Endometrial microvascular endothelial cells (primary cell): ENCODE measurements around the gene CCDC78. TPM values are rescaled to one million over a fixed set of nuclear protein-coding genes. Genes with fewer than 3 reads are reported as not detected.
"Not testable (repeated sequence)": the region's sequence is repeated elsewhere in the genome, so short reads cannot be mapped to it uniquely, and the experiment has no call there.

Experiments
- in situ Hi-C: cut with HindIII; loops from 2 replicates; pipeline ENCODE4 v1.10.0; 2017; ENCODE audit warnings: low sequenced_read_pairs, low pct_unique_long_range_greater_than_20kb; ENCODE audit errors: inconsistent ontology term
- total RNA-seq: library from RNA; depleted of rRNA; stranded (reverse); fragments of >200 nt; gene quantifications from one replicate; pipeline ENCODE4 v1.2.3, GENCODE V29; 2015; ENCODE audit errors: inconsistent ontology term

CCDC78 gene
- total RNA-seq, 1 donor from 2014 or later = not detected

DNA sequence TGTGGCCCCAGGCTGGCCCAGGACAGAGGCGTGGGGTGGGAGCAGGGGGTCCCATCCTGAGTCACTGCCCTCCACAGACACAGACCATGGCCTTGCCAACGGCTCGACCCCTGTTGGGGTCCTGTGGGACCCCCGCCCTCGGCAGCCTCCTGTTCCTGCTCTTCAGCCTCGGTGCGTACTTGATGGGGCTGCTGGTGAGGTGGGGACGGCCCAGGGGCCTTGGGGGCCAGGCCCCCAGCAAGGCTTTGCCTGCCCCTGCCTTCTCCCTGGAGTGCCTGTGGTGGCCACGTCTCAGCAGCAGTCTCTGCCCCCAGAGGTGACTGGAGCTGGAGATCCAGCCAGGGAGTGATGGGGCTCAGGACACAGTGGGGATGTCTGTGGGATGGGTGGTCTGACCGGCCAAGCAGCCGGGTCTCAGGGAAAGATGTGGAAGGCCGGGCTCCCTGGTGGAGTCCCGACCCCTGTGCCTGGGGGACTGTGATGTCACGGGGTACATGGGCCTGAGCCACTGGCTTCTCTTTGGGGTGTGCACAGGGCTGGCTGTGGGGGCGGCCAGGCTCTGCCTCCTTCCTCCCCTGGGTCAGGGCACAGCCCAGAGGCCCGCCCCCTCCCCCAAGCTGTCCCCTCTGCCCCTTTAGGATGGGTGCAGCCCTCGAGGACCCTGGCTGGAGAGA is 36.5 kb upstream of the CCDC78 start:
- in situ Hi-C loops = no loop called here

DNA sequence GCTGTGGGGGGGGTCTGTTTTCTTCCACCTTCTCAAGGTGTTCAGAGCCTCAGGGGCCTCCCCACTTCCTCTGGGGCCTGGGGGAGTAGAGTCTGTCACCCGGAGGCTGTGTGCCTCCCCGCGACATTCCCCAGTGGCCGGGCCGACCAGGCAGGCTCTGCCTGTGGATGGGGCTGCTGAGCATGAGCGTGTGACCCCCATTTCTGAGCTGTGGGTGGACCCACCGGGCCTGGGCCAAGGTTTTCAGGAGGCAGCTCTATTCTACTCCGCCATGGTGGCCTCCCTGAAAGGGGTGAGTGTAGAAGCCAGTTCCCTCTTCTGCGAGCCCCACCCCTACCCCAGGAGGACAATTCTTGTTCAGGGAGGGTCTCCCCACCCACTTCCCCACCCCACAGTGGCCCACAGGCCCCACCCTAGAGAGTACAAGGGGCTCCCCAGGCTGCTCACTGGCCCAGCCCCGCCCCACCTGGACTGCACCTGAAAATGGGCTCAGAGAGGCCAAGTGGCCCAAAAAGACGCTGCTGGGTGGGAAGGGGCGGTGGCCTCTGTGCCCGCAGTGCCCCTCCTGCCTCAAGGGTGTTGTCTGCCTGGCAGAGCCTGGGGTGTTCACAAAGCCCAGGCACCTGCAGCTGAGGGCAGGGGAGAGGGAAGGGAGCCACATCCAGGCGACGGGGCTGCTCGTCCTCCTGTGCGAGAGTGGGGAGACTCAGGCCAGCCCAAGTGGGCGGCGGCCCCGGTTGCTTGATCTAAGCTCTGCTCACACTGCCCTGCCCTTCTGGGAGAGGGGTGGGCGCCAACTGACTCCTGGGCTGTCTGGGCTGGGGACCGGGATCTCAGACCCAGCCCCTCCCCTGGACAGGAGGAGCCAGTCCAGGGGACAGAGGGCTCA is 35.6 kb upstream of the CCDC78 start:
- in situ Hi-C loops = no loop called here

DNA sequence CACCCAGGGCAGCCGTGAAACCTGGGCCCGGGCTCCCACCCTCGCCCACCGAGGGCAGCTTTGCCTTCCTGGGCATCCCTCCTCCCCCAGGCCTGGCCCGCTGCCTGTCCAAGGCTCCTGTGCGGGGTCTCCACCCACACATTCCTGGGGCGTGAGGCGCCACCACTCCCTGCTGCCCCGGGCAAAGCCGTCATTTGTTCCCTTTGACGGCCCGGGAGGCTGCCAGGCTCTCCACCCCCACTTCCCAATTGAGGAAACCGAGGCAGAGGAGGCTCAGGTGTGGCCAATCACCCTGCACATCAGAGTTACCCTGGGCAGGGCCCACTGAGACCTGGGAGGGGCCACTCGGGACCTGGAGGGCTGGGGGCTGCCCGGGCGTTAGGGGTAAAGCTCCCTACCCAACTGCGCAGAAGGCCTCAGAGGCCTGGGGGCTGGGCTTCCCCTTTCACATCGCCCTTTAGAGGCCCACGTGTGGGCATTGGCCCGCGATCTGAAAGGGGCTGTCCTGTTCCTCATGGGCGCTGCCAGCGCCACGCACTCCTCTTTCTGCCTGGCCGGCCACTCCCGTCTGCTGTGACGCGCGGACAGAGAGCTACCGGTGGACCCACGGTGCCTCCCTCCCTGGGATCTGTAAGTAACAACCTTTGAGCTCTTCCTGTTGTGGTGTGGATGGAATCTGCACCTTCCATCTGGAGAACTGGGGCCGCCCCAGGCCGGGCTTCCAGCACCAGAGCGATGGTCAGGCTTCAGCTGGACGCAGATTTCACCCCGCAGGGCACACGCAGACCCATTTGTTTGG is 34.5 kb upstream of the CCDC78 start, which contains the start of gene MSLN:
MSLN (plus strand) TSS at position 190 of the 799 bp plus-strand sequence. CDS start 1,947 bp downstream, outside the sequence.
- in situ Hi-C loops = no loop called here

DNA sequence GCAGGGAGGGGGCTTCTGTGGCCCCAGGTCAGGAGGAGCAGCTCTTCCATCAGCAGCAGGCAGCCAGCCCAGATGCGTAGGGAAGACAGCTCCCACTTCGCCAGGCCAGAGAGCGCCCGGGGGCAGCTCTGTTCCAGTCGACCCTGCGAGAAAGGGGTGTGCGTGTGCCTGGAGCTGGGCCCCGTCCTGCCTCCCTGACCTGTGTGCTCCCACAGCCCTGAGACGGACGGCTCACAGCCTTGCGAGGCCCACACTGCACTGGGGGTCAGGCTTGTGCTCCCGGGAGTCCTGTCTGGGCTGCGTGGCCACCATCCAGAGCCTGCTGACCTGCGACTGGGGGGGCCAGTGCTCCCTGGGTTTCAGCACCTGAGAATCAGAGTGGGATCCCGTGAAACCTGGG is 33.8 kb upstream of the CCDC78 start:
- in situ Hi-C loops = no loop called here

DNA sequence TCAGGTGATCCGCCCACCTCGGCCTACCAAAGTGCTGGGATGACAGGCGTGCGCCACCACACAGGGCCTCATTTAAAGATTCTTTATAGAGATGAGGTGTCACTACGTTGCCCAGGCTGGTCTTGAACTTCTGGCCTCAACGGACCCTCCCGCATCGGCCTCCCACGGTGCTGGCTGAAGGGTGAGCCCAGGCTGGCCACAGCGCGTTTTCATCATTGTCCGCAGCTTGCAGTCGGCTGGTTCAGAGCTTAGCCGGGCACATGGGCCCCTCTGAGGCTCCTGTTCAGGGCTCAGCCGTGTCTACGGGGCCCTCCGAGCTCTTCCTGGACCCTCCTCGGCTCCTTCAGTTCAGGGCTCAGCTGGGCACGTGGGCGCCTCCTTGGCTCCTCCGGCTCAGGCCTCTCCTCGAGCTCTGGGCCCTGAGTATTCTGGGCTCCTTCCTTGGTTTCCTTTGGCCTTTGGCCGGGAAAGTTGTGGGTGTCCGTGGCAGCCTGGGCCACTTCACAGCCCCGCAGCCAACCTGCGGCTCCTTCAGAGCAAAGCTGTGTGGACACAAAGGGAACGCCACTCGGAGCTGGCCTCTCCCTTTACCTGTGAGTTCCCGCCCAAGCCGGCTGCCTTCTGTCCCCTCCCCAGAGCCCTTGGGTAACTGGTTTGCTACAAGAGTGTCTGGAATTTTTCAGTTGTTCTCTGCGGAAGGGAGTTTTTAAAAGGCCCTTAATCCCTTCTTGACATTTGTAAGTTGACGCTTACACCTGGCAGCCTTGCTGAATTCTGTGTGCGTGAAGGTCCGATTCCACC is 33.1 kb upstream of the CCDC78 start:
- in situ Hi-C loops = no loop called here

DNA sequence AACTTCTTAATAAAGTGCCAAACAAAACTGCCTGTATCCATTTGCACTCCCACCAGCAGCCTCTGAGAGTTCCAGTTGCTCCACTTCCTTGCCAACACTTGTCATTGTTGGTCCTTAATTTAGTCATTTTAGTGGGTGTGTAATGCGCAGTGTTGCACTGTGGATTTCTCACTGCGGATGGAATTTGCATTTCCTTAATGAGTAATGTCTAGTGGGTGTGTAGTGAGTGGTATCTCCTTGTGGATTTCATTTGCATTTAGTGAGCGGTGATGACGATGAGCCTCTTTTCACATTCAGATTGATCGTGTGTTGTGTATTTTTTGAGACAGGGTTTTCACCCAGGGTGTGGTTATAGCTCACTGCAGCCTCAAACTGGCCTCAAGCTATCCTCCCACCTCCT is 30.2 kb upstream of the CCDC78 start:
- in situ Hi-C loops = no loop called here

DNA sequence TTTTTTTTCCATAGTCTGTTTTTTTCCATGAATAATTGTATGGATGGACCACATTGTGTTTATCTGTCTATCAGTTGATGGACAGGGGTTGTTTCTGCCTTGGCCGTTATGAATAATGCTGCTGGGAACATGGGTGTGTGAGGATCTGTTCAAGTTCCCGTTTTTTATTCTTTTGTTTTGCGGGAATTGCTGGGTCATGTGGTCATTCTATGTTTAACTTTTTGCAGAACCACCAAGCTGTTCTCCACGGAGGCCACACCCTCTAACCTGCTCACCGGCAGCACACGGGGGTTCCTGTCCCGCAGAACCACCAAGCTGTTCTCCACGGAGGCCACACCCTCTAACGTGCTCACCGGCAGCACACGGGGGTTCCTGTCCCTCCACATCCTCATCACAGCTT is 28.4 kb upstream of the CCDC78 start:
- in situ Hi-C loops = no loop called here

DNA sequence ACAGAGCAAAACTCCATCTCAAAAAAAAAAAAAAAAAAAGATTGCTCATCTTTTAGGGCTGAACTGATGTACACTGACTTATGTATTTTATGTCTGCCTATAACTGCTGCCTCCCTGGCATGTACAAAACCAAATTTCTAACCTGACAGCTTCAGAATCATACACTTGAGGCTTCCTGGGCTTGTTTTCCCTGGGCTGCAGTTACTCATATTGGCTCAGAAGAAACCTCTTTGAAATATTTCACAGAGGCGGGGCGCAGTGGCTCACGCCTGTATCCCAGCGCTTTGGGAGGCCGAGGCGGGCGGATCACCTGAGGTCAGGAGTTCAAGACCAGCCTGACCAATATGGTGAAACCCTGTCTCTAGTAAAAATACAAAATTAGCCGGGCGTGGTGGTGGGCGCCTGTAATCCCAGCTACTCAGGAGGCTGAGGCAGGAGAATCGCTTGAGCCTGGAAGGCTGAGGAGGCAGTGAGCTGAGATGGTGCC is 27.9 kb upstream of the CCDC78 start:
- in situ Hi-C loops = not testable (repeated sequence)

DNA sequence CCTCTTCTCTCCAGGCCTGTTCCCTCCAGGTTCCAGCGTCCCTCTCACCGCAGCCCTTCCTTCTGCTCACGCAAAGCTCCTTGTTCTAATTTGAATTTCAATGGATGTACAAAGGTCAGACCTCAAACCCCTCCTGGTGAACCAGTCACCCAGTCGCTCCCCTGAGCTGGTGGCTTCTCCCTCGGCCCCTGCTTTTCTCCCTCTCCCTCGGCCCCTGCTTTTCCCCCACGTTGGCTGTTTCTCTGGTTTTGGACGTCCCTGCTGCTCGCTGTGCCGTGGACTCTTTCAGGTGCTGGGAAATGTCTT is 25.7 kb upstream of the CCDC78 start:
- in situ Hi-C loops = no loop called here

DNA sequence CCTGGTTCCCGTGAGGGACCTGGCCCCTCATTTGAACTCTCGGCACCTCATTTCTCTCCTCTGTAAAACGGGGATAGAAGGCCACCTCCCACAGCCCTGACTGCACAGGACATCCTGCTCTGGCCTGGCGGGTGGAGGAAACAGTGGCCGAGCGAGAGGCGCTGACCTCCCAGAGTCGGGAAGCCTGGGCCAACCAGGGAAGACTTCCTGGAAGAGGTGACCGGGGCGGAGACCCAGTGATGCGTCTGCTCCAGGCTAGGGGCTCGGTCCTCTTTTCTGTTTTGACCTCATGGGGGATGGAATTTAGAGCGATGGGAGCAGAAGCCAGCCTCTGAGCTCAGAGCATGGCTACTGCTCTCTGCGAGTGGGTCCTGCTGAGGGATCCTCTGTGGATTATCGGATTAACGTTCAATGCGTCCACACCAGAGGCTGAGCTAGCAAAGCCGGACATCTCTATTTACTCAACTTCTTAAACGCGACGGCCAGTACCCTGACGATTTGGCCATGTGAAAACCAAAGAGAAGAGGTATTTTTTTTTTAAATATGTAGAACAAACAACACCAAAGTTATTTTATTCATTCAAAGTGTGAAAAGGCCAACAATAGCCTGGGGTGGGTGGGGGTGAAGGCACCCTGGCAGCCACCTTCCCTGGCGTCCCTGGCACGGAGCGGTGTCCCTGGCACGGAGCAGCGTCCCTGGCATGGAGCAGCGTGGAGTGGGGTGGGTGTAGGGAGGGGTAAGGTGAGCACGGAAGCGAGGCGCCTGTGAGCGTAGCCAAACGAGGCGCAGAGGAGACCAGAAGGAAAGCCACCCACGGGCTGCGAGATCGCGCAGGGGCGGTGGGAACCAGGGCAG is 25.1 kb upstream of the CCDC78 start:
- in situ Hi-C loops = no loop called here

DNA sequence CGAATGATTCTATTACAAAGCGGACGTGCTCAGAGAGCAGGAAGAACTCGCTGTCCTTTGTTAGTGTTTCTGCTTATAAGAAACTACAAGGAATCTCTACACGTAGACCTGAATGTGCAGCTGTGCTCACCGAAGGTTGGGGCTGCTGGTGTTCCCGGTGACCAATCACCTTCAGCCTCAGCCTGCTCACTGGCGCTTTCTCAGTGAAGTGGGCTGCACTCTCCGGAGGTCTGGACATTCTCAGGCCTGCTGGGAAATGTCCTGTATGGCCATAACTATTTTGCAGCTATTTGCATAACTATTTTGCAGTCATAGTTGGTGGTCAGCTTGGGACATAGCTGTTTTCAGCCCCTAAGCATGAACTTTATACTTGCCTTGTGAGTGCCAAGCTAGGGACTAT is 24.2 kb upstream of the CCDC78 start:
- in situ Hi-C loops = no loop called here

DNA sequence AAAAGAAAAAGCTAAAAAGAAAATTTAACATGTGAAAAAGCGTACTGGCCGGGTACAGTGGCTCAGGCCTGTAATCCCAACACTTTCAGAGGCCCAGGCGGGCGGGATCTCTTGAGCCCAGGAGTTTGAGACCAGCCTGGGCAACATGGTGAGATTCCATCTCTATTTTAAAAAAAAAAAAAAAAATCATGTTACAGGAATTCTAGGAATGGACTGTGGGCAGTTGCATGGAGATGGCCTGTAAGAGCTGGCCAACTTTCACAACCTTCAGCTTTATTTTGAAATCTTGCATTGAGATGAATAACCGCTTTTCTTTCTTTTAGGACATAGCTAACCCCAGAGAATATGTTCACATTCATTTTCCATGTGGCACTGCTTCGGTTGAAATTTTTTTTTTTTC is 22.8 kb upstream of the CCDC78 start:
- in situ Hi-C loops = no loop called here

DNA sequence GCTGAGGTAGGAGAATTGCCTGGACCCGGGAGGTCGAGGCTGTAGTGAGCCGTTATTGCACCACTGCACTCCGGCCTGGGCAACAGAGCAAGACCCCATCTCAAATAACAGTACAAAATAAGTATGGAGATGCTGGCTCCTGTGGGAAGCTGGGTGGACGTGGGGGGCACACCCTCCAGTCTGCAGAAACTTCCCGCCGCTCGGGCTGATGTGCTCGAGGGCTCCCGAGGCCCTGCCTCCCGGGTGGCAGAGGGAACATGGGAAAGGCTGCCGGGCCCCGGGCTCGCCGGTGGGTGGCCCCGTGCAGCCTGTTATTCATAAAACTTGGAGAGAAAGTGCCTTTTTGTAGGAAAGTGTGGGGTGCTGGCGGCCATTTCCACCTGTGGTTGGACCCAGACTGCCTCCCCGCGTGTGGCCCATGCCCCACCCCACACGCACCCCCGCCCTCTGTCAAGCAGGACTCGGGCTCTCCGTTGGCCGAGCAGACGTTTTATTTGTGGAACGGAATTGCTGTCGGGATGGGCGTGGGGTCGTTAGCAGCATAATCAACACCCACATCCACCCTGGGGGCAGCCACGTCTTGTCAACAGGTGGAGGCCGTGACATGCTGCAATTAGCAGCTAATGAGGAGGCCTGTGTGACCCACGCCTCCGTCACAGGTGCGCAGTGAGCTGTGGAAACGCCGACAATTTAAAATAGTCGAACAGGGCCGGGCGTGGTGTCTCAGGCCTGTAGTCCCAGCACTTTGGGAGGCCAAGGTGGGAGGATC is 21.9 kb upstream of the CCDC78 start:
- in situ Hi-C loops = no loop called here

DNA sequence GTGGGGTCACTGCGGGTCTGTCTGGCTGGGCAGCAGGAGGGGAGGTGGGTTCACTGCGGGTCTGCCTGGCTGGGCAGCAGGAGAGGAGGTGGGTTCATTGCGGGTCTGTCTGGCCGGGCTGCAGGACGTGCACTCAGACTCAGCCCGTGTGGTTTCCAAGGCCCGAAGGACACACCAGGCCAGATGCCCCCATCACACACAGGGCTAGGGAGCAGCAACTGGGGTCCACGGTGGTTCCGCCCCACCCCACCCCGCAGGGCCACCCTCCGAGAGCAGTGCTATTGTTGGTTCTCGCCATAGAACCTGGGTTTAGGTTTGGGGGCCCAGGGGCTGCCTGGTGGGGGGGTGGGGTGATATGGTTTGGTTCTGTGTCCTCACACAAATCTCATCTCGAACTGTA is 20.4 kb upstream of the CCDC78 start:
- in situ Hi-C loops = no loop called here

DNA sequence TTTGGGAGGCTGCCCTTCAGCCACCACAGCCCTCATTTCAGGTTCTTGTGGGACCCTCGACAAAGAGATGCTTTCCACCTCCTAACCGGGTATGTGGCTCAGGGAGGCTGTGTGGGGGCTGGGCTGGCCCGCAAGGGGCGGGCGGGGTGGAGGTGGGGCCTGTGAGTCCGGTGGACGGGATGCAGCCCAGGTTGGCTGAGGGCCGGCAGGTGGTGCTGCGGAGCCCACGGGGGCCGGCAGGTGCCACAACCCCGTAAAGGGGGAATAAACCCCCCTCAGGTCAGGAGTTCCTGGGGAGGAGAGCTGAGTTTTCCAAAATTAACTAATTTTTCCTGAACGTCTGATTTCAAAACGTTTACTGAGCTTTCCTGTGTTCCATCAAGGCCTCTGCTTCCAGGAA is 19.5 kb upstream of the CCDC78 start:
- in situ Hi-C loops = no loop called here

DNA sequence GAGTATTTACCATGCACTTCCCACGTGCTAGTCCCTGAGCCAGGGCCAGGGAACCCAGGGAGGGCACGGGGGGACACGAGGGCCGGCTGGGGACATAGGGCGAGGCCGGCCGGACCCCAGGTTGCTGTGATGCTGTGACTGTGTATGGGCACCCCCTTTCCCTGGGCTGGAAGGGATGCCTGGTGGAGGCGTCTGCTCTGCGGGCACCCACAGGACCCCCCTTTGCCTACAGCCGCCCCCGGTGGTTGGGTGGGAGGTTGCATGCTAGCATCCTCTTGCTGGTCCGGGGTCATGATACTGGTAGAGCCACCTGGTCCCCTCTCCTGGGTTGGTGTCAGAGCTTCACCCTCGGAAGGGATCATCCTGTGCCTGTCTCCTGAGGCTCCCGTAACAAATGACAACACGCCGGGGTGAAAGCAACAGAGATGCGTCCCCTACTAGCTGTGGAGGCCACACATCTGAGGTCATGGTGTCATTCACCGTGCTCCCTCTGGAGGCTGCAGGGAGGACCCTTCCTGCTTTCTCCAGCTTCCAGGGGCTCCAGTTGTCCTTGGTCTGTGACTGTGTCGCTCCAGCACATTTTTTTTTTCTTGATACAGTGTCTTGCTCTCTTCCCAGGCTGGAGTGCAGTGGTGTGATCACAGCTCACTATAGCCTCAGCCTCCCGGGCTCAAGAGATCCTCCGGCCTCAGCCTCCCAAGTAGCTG is 17.7 kb upstream of the CCDC78 start:
- in situ Hi-C loops = no loop called here

DNA sequence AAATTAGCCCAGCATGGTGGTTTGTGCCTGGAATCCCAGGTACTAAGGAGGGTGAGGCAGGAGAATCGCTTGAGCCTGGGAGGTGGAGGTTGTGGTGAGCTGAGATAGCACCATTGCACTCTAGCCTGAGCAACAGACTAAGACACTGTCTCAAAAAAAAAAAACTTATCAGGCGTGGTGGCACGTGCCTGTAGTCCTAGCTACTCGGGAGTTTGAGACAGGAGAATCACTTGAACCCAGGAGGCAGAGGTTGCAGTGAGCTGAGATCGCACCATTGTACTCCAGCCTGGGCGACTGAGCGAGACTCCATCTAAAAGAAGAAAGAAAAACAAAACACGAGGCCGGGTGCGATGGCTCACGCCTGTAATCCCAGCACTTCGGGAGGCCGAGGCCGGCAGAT is 16.7 kb upstream of the CCDC78 start:
- in situ Hi-C loops = not testable (repeated sequence)
